HUES6 (cell line): ENCODE results near the gene DENND10.
"Not testable (repeated sequence)": the region's sequence is repeated elsewhere in the genome, so short reads cannot be mapped to it uniquely, and the experiment has no call there.

Source experiments
- H3K27ac ChIP-seq: 2 replicates; pipeline ENCODE4 v1.7.0; 2013; ENCODE audit warnings: low read depth, mild to moderate bottlenecking, low read length, inconsistent platforms
- H3K27me3 ChIP-seq: 2 replicates; pipeline ENCODE4 v1.6.1; 2013; ENCODE audit warnings: low read length; ENCODE audit not compliant: control insufficient read depth, insufficient read depth
- H3K36me3 ChIP-seq: 2 replicates; pipeline ENCODE4 v1.6.1; 2013; ENCODE audit warnings: low read length; ENCODE audit not compliant: control insufficient read depth, insufficient read depth
- H3K4me1 ChIP-seq: 2 replicates; pipeline ENCODE4 v1.6.1; 2013; ENCODE audit warnings: low read length; ENCODE audit not compliant: control insufficient read depth, insufficient read depth
- H3K4me3 ChIP-seq: 2 replicates; pipeline ENCODE4 v1.5.1; 2013; ENCODE audit warnings: low read depth, low read length
- H3K9ac ChIP-seq: one replicate; pipeline ENCODE4 v1.6.1; 2013; ENCODE audit warnings: mild to moderate bottlenecking, low read length
- H3K9me3 ChIP-seq: 2 replicates; pipeline ENCODE4 v1.6.1; 2013; ENCODE audit warnings: low read depth, low read length; ENCODE audit not compliant: control insufficient read depth, insufficient read depth

Gene DENND10

GRCh38 chr10:119135513-119135881, 31.6 kb downstream of the DENND10 start:
- Histone ChIP-seq H3K4me3 (no peak overlapping the region), H3K27ac (no peak overlapping the region), H3K27me3 (no peaks in the 10 kb centered on the region), H3K9me3 (no peaks in the 10 kb centered on the region), H3K9ac (no peak overlapping the region), H3K4me1 (no peaks in the 10 kb centered on the region), H3K36me3 (peaks cover 38% of the 10 kb centered on the region)

- Histone ChIP-seq H3K4me3 (no peak overlapping the region), H3K27ac (no peak overlapping the region), H3K9me3 (no peaks in the 10 kb centered on the region), H3K36me3 (peaks cover 33% of the 10 kb centered on the region), H3K27me3 (no peaks in the 10 kb centered on the region), H3K9ac (no peak overlapping the region), H3K4me1 (no peaks in the 10 kb centered on the region)
Measured at GRCh38 chr10:119136084-119136483, 32.2 kb downstream of the DENND10 start.

- H3K4me1 ChIP-seq, H3K27ac ChIP-seq, H3K4me3 ChIP-seq, H3K9me3 ChIP-seq, H3K9ac ChIP-seq, H3K27me3 ChIP-seq: not testable (repeated sequence)
- H3K36me3 ChIP-seq, result peaks cover 17% of the 10 kb centered on the region
Measured at GRCh38 chr10:119137878-119138277, 34.0 kb downstream of the DENND10 start.

GRCh38 chr10:119138346-119139306, 34.7 kb downstream of the DENND10 start:
- no peak overlapping the region for H3K9ac ChIP-seq
- no peak overlapping the region for H3K27ac ChIP-seq
- H3K36me3 ChIP-seq, result peaks cover 9% of the 10 kb centered on the region
- H3K9me3 ChIP-seq, result no peaks in the 10 kb centered on the region
- H3K4me1 ChIP-seq, result no peaks in the 10 kb centered on the region
- H3K27me3 ChIP-seq, result no peaks in the 10 kb centered on the region
- no peak overlapping the region for H3K4me3 ChIP-seq

- H3K9me3 ChIP-seq, result no peaks in the 10 kb centered on the region
- peaks cover 5% of the 10 kb centered on the region for H3K36me3 ChIP-seq
- no peaks in the 10 kb centered on the region for H3K4me1 ChIP-seq
- H3K4me3 ChIP-seq, result no peak overlapping the region
- no peaks in the 10 kb centered on the region for H3K27me3 ChIP-seq
- no peak overlapping the region for H3K27ac ChIP-seq
- H3K9ac ChIP-seq, result no peak overlapping the region
Measured at GRCh38 chr10:119139464-119140067, 35.7 kb downstream of the DENND10 start.

- Histone ChIP-seq H3K9ac (no peak overlapping the region), H3K4me1 (no peaks in the 10 kb centered on the region), H3K27ac (no peak overlapping the region), H3K9me3 (no peaks in the 10 kb centered on the region), H3K27me3 (no peaks in the 10 kb centered on the region), H3K4me3 (no peak overlapping the region), H3K36me3 (peaks cover 2% of the 10 kb centered on the region)
Measured at GRCh38 chr10:119140603-119141245, 36.8 kb downstream of the DENND10 start.

GRCh38 chr10:119143657-119144056, 39.7 kb downstream of the DENND10 start:
- no peaks in the 10 kb centered on the region for H3K27me3 ChIP-seq
- no peak overlapping the region for H3K4me3 ChIP-seq
- H3K27ac ChIP-seq, result no peak overlapping the region
- no peaks in the 10 kb centered on the region for H3K4me1 ChIP-seq
- H3K9ac ChIP-seq, result no peak overlapping the region
- peaks cover 15% of the 10 kb centered on the region for H3K36me3 ChIP-seq
- no peaks in the 10 kb centered on the region for H3K9me3 ChIP-seq

- no peaks in the 10 kb centered on the region for H3K27me3 ChIP-seq
Measured at GRCh38 chr10:119149157-119149556, 45.2 kb downstream of the DENND10 start.

GRCh38 chr10:119149729-119150128, 45.8 kb downstream of the DENND10 start:
- no peaks in the 10 kb centered on the region for H3K9me3 ChIP-seq
- H3K4me3 ChIP-seq, result no peak overlapping the region
- no peaks in the 10 kb centered on the region for H3K4me1 ChIP-seq
- no peak overlapping the region for H3K9ac ChIP-seq
- no peaks in the 10 kb centered on the region for H3K27me3 ChIP-seq
- H3K27ac ChIP-seq, result no peak overlapping the region
- H3K36me3 ChIP-seq, result peaks cover 44% of the 10 kb centered on the region

More at GRCh38 chr10:119149157-119149556, 45.2 kb downstream of the DENND10 start:
- no peaks in the 10 kb centered on the region for H3K4me1 ChIP-seq
- H3K36me3 ChIP-seq, result peaks cover 38% of the 10 kb centered on the region
- no peak overlapping the region for H3K9ac ChIP-seq
- no peak overlapping the region for H3K27ac ChIP-seq
- no peaks in the 10 kb centered on the region for H3K9me3 ChIP-seq
- no peak overlapping the region for H3K4me3 ChIP-seq

GRCh38 chr10:119151601-119152000, 47.7 kb downstream of the DENND10 start:
- H3K36me3 ChIP-seq, result peaks cover 58% of the 10 kb centered on the region
- H3K9ac ChIP-seq, H3K27me3 ChIP-seq, H3K4me1 ChIP-seq, H3K4me3 ChIP-seq, H3K9me3 ChIP-seq, H3K27ac ChIP-seq: not testable (repeated sequence)

- Histone ChIP-seq H3K36me3 (peaks cover 57% of the 10 kb centered on the region), H3K4me1 (no peaks in the 10 kb centered on the region), H3K9me3 (no peaks in the 10 kb centered on the region), H3K27ac (no peak overlapping the region), H3K4me3 (no peak overlapping the region), H3K27me3 (no peaks in the 10 kb centered on the region), H3K9ac (no peak overlapping the region)
Measured at GRCh38 chr10:119153041-119153440, 49.1 kb downstream of the DENND10 start.
